ENCODE measurements around the gene OR1I1.

GRCh38 chr19:15093001-15093400 lies 11.0 kb downstream of the OR1I1 start:
- TF ChIP-seq POLR2A (IDR thresholded peaks at IDR 0.05; ENCODE audit: low read length) (no peak), GATA1 (IDR thresholded peaks at IDR 0.05; ENCODE audit: low read depth, low read length) (no peak)

All from erythroblast (primary cell).